WTC11 (cell line): ENCODE results near the gene SLC7A6OS. TPM values are rescaled to one million over a fixed set of nuclear protein-coding genes. Genes with fewer than 3 reads are reported as not detected.

Source experiments
- ATAC-seq: fragments of 200-7000 bp; cut with Tn5 transposase; 2 replicates; pipeline ENCODE4 v1.10.0; 2021; ENCODE audit warnings: mild to moderate bottlenecking, moderate library complexity
- Bru-seq: library from RNA; stranded (reverse); fragments of 400-500 nt; gene quantifications from one replicate; lab custom pipeline; 2021; lab: Mats Ljungman, UMichigan
- CTCF ChIA-PET: fragments of 300-600 bp; sonication (Branson Sonifier 250); formaldehyde crosslinking; loops from one replicate; lab custom pipeline; 2021; ENCODE audit warnings: antibody characterized with exemption; lab: Charles Lee
- POLR2A ChIA-PET: fragments of 350-600 bp; sonication (Branson Sonifier 250); formaldehyde crosslinking; loops from one replicate; lab custom pipeline; 2021; ENCODE audit warnings: antibody characterized with exemption; lab: Charles Lee
- DNase-seq: peaks from one replicate; pipeline ENCODE4 v3.0.0; 2021; ENCODE audit warnings: low spot score
- H3K27ac Mint-ChIP-seq: 2 replicates; pipeline ENCODE4 v1.8.0; 2021; ENCODE audit warnings: mixed read lengths
- H3K27me3 Mint-ChIP-seq: 2 replicates; pipeline ENCODE4 v1.8.0; 2021; ENCODE audit warnings: low read depth, mild to moderate bottlenecking, moderate library complexity, mixed read lengths
- H3K36me3 Mint-ChIP-seq: 2 replicates; pipeline ENCODE4 v1.8.0; 2021; ENCODE audit warnings: mixed read lengths
- H3K4me1 Mint-ChIP-seq: 2 replicates; pipeline ENCODE4 v1.8.0; 2022; ENCODE audit warnings: mixed read lengths
- H3K4me3 Mint-ChIP-seq: 2 replicates; pipeline ENCODE4 v1.8.0; 2021; ENCODE audit warnings: mild to moderate bottlenecking, moderate library complexity, mixed read lengths
- H3K9me3 Mint-ChIP-seq: 2 replicates; pipeline ENCODE4 v1.8.0; 2021; ENCODE audit warnings: mixed read lengths
- CBFB ChIP-seq: sonication (generic); formaldehyde crosslinking; IDR thresholded peaks from 2 replicates; pipeline ENCODE4 v1.8.1; 2022; ENCODE audit warnings: mild to moderate bottlenecking, low read depth, missing genetic modification reagents
- CREM ChIP-seq: sonication (generic); formaldehyde crosslinking; IDR thresholded peaks from 2 replicates; pipeline ENCODE4 v1.8.1; 2022; ENCODE audit warnings: mild to moderate bottlenecking, missing genetic modification reagents, moderate library complexity
- ETV6 ChIP-seq: sonication (generic); formaldehyde crosslinking; IDR thresholded peaks from 2 replicates; pipeline ENCODE4 v1.8.1; 2022; ENCODE audit warnings: mild to moderate bottlenecking, missing genetic modification reagents
- FOXK1 ChIP-seq: sonication (generic); formaldehyde crosslinking; IDR thresholded peaks from 2 replicates; pipeline ENCODE4 v1.8.0; 2022; ENCODE audit warnings: mild to moderate bottlenecking, moderate library complexity, missing genetic modification reagents
- GABPB1 ChIP-seq: sonication (generic); formaldehyde crosslinking; IDR thresholded peaks from 2 replicates; pipeline ENCODE4 v1.8.1; 2023; ENCODE audit warnings: mild to moderate bottlenecking, missing genetic modification reagents
- MXD4 ChIP-seq: fragments of 250-450 bp; sonication (Bioruptor Pico); IDR thresholded peaks from 2 replicates; pipeline ENCODE4 v1.8.0; 2021; ENCODE audit warnings: mild to moderate bottlenecking, moderate library complexity, borderline replicate concordance
- NFATC4 ChIP-seq: fragments of 250-450 bp; sonication (Bioruptor Pico); IDR thresholded peaks from 2 replicates; pipeline ENCODE4 v1.9.0; 2021; ENCODE audit warnings: mild to moderate bottlenecking
- PRDM15 ChIP-seq: sonication (generic); formaldehyde crosslinking; IDR thresholded peaks from 2 replicates; pipeline ENCODE4 v1.8.0; 2022; ENCODE audit warnings: missing genetic modification reagents
- RELA ChIP-seq: sonication (generic); formaldehyde crosslinking; IDR thresholded peaks from 2 replicates; pipeline ENCODE4 v1.8.1; 2022; ENCODE audit warnings: missing genetic modification reagents, mild to moderate bottlenecking, borderline replicate concordance
- SMAD3 ChIP-seq: sonication (generic); formaldehyde crosslinking; IDR thresholded peaks from 2 replicates; pipeline ENCODE4 v1.8.0; 2022; ENCODE audit warnings: missing genetic modification reagents, mild to moderate bottlenecking, borderline replicate concordance
- SP1 ChIP-seq: sonication (generic); formaldehyde crosslinking; conservative IDR thresholded peaks from 2 replicates; pipeline ENCODE4 v1.8.1; 2022; ENCODE audit warnings: missing genetic modification reagents
- TCF7 ChIP-seq: sonication (generic); formaldehyde crosslinking; IDR thresholded peaks from 2 replicates; pipeline ENCODE4 v1.8.0; 2022; ENCODE audit warnings: mild to moderate bottlenecking, low read depth, missing genetic modification reagents, moderate library complexity
- USF1 ChIP-seq: sonication (generic); formaldehyde crosslinking; IDR thresholded peaks from 2 replicates; pipeline ENCODE4 v1.8.0; 2022; ENCODE audit warnings: mild to moderate bottlenecking, missing genetic modification reagents
- ZBTB21 ChIP-seq: sonication (generic); formaldehyde crosslinking; IDR thresholded peaks from 2 replicates; pipeline ENCODE4 v1.8.1; 2023; ENCODE audit warnings: mild to moderate bottlenecking, missing genetic modification reagents, borderline replicate concordance
- ZBTB43 ChIP-seq: sonication (generic); formaldehyde crosslinking; IDR thresholded peaks from 2 replicates; pipeline ENCODE4 v1.8.1; 2023; ENCODE audit warnings: mild to moderate bottlenecking, missing genetic modification reagents
- ZNF138 ChIP-seq: sonication (generic); formaldehyde crosslinking; conservative IDR thresholded peaks from 2 replicates; pipeline ENCODE4 v1.8.1; 2022; ENCODE audit warnings: mild to moderate bottlenecking, moderate library complexity, missing genetic modification reagents
- ZNF512 ChIP-seq: sonication (generic); formaldehyde crosslinking; IDR thresholded peaks from 2 replicates; pipeline ENCODE4 v1.8.1; 2022; ENCODE audit warnings: missing genetic modification reagents, borderline replicate concordance
- ZNF671 ChIP-seq: fragments of 250-450 bp; sonication (Bioruptor Pico); IDR thresholded peaks from 2 replicates; pipeline ENCODE4 v1.8.0; 2021; ENCODE audit warnings: mild to moderate bottlenecking
- long read RNA-seq, 3 experiments: library from RNA in 1 of 3; library from capped mRNA in 1 of 3; library from polyadenylated mRNA in 1 of 3; unstranded in 2 of 3; stranded (forward) in 1 of 3; transcript quantifications; one replicate each; pipeline ENCODE4 v2.0.0, GENCODE V29; 2021
- total RNA-seq: library from RNA; stranded (reverse); gene quantifications from 3 replicates; pipeline ENCODE4 v1.2.3, GENCODE V29; 2021
- TF ChIP-seq, protein P1 (sequence below): fragments of 250-450 bp; sonication (Bioruptor Pico); IDR thresholded peaks from 2 replicates; pipeline ENCODE4 v1.9.0; 2021; ENCODE audit warnings: mild to moderate bottlenecking, borderline replicate concordance
- TF ChIP-seq, protein P2 (sequence below): sonication (generic); formaldehyde crosslinking; conservative IDR thresholded peaks from 2 replicates; pipeline ENCODE4 v1.8.1; 2022; ENCODE audit warnings: mild to moderate bottlenecking, missing genetic modification reagents
- TF ChIP-seq, protein P3 (sequence below): sonication (generic); formaldehyde crosslinking; IDR thresholded peaks from 2 replicates; pipeline ENCODE4 v1.8.0; 2022; ENCODE audit warnings: mild to moderate bottlenecking, missing genetic modification reagents

Gene SLC7A6OS
- total RNA-seq = 20.5 to 22.6 TPM (median 20.7 TPM) in 3 replicates
- Bru-seq, nascent RNA = percentile 87 among the genes with signal in this experiment
- long read RNA-seq, experiment 1, full-length matches to known transcripts = 49 of 63 reads
- long read RNA-seq, experiment 1, partial matches to known transcripts = 3 of 63 reads
- long read RNA-seq, experiment 1, other reads (novel, unspliced or antisense) = 11 of 63 reads
- long read RNA-seq, experiment 2, full-length matches to known transcripts = 7 of 19 reads
- long read RNA-seq, experiment 2, partial matches to known transcripts = 4 of 19 reads
- long read RNA-seq, experiment 2, other reads (novel, unspliced or antisense) = 8 of 19 reads
- long read RNA-seq, experiment 3, full-length matches to known transcripts = 21 of 27 reads
- long read RNA-seq, experiment 3, partial matches to known transcripts = 1 of 27 reads
- long read RNA-seq, experiment 3, other reads (novel, unspliced or antisense) = 5 of 27 reads

DNA sequence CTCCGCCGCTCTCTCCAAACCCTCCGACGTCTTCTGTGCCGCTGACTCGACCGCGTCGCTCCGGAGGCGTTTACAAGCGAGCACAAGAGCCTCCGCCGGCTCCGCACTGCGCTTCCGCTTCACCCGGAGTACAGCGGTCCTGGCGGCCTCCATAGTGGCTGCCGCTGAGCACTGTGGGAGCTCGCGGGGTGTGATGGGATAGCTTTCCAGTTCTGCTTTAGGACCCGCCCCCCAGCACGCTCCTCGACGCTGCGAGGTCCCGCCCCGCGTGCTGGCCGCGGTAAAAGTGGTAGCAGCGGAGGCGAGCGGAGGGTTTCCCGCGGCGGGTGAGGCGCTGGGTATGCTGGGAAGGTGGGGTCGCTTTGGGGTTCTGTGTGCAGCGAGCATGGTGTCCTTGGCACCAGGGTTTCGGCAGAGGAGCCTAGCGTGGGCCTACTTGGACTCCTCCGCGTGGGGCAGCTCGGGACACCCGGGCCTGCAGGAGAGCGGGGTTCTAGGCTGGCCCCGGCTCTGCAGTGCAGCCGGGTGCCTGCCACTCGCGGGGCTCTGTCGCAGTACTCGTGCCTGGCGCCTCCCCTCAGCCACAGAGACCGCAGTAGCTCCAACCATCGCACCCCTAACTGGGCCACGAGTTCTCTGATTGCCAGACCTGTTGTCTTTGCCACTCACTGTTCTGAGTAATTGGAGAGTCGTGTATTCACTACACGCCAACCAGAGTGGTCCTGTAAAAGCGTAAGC lies at the start of gene SLC7A6OS, which contains the start of gene PRMT7:
TSS of gene SLC7A6OS (minus strand) at position 173 of the 738 bp plus-strand sequence. CDS start at position 153, 20 bp downstream.
TSS of gene PRMT7 (plus strand) at position 246 of the 738 bp plus-strand sequence. CDS start 4,961 bp downstream, outside the sequence.
- CTCF ChIA-PET = interaction anchor here (0.5 to 3.5 kb wide), 12 partner anchors 9 to 342 kb away, joined by 3 to 41 read pairs (median 4); partner anchors contain the start of genes NFATC3, SLC12A4 and SLC7A6
- POLR2A ChIA-PET = interaction anchor here (0.6 to 1.4 kb wide), 8 partner anchors 8 to 77 kb away, joined by 3 to 8 read pairs (median 4); partner anchors contain the start of genes ESRP2 and SLC7A6
- Mint-ChIP-seq H3K4me1 (peaks cover 18% of the 10 kb centered on the region), H3K27me3 (no peaks in the 10 kb centered on the region), H3K4me3 (peak within 1 kb of the TSS; percentile 95), H3K9me3 (no peaks in the 10 kb centered on the region), H3K36me3 (peaks cover 15% of the 10 kb centered on the region), H3K27ac (peak within 1 kb of the TSS; percentile 97)
- ATAC-seq (peak; percentile 99), DNase-seq (peak; percentile 90)
- TF ChIP-seq SP1 (CRISPR knock-in tag) (peak; percentile 97), RELA (CRISPR knock-in tag) (no peak; the same call in 1 of the 2 replicates), CREM (CRISPR knock-in tag) (no peak), GABPB1 (peak; percentile 93), TCF7 (CRISPR knock-in tag) (0 out of 2 replicates have a peak, but pooled peaks have one; percentile 76), NFATC4 (CRISPR knock-in tag) (no peak), ZBTB43 (CRISPR knock-in tag) (no peak), PRDM15 (CRISPR knock-in tag) (no peak), ZNF671 (CRISPR knock-in tag) (no peak), MXD4 (CRISPR knock-in tag) (no peak), ZNF138 (CRISPR knock-in tag) (peak; percentile 81; the same call in 1 of the 2 replicates), CBFB (CRISPR knock-in tag) (0 out of 2 replicates have a peak, but pooled peaks have one; percentile 34), SMAD3 (peak; percentile 81), ETV6 (CRISPR knock-in tag) (peak; percentile 75), ZNF512 (CRISPR knock-in tag) (no peak), USF1 (CRISPR knock-in tag) (peak; percentile 76; the same call in 1 of the 2 replicates), ZBTB21 (CRISPR knock-in tag) (peak; percentile 80; the same call in 1 of the 2 replicates), FOXK1 (CRISPR knock-in tag) (peak; percentile 81)
- TF ChIP-seq, protein P1, sequence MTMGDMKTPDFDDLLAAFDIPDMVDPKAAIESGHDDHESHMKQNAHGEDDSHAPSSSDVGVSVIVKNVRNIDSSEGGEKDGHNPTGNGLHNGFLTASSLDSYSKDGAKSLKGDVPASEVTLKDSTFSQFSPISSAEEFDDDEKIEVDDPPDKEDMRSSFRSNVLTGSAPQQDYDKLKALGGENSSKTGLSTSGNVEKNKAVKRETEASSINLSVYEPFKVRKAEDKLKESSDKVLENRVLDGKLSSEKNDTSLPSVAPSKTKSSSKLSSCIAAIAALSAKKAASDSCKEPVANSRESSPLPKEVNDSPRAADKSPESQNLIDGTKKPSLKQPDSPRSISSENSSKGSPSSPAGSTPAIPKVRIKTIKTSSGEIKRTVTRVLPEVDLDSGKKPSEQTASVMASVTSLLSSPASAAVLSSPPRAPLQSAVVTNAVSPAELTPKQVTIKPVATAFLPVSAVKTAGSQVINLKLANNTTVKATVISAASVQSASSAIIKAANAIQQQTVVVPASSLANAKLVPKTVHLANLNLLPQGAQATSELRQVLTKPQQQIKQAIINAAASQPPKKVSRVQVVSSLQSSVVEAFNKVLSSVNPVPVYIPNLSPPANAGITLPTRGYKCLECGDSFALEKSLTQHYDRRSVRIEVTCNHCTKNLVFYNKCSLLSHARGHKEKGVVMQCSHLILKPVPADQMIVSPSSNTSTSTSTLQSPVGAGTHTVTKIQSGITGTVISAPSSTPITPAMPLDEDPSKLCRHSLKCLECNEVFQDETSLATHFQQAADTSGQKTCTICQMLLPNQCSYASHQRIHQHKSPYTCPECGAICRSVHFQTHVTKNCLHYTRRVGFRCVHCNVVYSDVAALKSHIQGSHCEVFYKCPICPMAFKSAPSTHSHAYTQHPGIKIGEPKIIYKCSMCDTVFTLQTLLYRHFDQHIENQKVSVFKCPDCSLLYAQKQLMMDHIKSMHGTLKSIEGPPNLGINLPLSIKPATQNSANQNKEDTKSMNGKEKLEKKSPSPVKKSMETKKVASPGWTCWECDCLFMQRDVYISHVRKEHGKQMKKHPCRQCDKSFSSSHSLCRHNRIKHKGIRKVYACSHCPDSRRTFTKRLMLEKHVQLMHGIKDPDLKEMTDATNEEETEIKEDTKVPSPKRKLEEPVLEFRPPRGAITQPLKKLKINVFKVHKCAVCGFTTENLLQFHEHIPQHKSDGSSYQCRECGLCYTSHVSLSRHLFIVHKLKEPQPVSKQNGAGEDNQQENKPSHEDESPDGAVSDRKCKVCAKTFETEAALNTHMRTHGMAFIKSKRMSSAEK = no peak
- TF ChIP-seq, protein P2, sequence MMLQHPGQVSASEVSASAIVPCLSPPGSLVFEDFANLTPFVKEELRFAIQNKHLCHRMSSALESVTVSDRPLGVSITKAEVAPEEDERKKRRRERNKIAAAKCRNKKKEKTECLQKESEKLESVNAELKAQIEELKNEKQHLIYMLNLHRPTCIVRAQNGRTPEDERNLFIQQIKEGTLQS (CRISPR knock-in tag) = 0 out of 2 replicates have a peak, but pooled peaks have one; percentile 47
- TF ChIP-seq, protein P3, sequence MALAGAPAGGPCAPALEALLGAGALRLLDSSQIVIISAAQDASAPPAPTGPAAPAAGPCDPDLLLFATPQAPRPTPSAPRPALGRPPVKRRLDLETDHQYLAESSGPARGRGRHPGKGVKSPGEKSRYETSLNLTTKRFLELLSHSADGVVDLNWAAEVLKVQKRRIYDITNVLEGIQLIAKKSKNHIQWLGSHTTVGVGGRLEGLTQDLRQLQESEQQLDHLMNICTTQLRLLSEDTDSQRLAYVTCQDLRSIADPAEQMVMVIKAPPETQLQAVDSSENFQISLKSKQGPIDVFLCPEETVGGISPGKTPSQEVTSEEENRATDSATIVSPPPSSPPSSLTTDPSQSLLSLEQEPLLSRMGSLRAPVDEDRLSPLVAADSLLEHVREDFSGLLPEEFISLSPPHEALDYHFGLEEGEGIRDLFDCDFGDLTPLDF (CRISPR knock-in tag) = peak; percentile 78; the same call in 1 of the 2 replicates
